Esophagus muscularis mucosa (tissue), 4 donors: ENCODE results near the gene STEAP4.

Experiments
- EP300 ChIP-seq: sonication (generic); formaldehyde crosslinking; IDR thresholded peaks from one replicate; pipeline ENCODE4 v1.6.1; 2017; ENCODE audit warnings: antibody characterized with exemption
- POLR2A ChIP-seq: fragments of 450-650 bp; IDR thresholded peaks from one replicate; pipeline ENCODE4 v1.6.1; 2017; ENCODE audit warnings: antibody characterized with exemption, moderate library complexity, mild to moderate bottlenecking, low read depth
- POLR2AphosphoS5 ChIP-seq, 2 donors: sonication (generic); formaldehyde crosslinking; IDR thresholded peaks; one replicate each; pipeline ENCODE4 v1.6.1; 2017; ENCODE audit warnings: antibody characterized with exemption in 2 of 2
- TF ChIP-seq, protein P1 (sequence below), 3 experiments: fragments of 200-600 bp in 2 of 3; fragments of 450-650 bp in 1 of 3; sonication (generic) in 2 of 3; IDR thresholded peaks; one replicate each; pipeline ENCODE4 v1.5.1; 2017 to 2019; ENCODE audit warnings: antibody characterized with exemption in 3 of 3, mild to moderate bottlenecking in 2 of 3, moderate library complexity in 1 of 3

GRCh38 chr7:88233828-88234227 is 72.9 kb downstream of the STEAP4 start:
- TF ChIP-seq POLR2A (no peak), POLR2AphosphoS5 (IDR thresholded peaks at IDR 0.05) (no peak), EP300 (no peak)
- TF ChIP-seq, protein P1, sequence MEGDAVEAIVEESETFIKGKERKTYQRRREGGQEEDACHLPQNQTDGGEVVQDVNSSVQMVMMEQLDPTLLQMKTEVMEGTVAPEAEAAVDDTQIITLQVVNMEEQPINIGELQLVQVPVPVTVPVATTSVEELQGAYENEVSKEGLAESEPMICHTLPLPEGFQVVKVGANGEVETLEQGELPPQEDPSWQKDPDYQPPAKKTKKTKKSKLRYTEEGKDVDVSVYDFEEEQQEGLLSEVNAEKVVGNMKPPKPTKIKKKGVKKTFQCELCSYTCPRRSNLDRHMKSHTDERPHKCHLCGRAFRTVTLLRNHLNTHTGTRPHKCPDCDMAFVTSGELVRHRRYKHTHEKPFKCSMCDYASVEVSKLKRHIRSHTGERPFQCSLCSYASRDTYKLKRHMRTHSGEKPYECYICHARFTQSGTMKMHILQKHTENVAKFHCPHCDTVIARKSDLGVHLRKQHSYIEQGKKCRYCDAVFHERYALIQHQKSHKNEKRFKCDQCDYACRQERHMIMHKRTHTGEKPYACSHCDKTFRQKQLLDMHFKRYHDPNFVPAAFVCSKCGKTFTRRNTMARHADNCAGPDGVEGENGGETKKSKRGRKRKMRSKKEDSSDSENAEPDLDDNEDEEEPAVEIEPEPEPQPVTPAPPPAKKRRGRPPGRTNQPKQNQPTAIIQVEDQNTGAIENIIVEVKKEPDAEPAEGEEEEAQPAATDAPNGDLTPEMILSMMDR (IDR thresholded peaks at IDR 0.05) = no peak
